Neural cell (in vitro differentiated cells): ENCODE measurements around the gene FERD3L. TPM values are rescaled to one million over a fixed set of nuclear protein-coding genes. Genes with fewer than 3 reads are reported as not detected.

Source experiments
- H2AFZ ChIP-seq: fragments of 200-600, 300-800 bp; sonication (generic), shearing (Covaris generic); 2 replicates; pipeline ENCODE4 v1.6.0; 2014; ENCODE audit warnings: low read depth, mild to moderate bottlenecking, antibody characterized with exemption, low read length, moderate library complexity
- H3F3A ChIP-seq: fragments of 200-600 bp; shearing (Covaris generic); 2 replicates; pipeline ENCODE4 v1.6.1; 2016; ENCODE audit warnings: mild to moderate bottlenecking, moderate library complexity, mixed read lengths, antibody characterized with exemption, low read length; ENCODE audit not compliant: insufficient read depth, poor library complexity, severe bottlenecking
- H3K27ac ChIP-seq: fragments of 200-600, 300-800 bp; sonication (generic), shearing (Covaris generic); 2 replicates; pipeline ENCODE4 v1.5.1; 2014; ENCODE audit warnings: mild to moderate bottlenecking, low read length, moderate library complexity
- H3K27me3 ChIP-seq: fragments of 300-800, 200-600 bp; sonication (generic), shearing (Covaris generic); 2 replicates; pipeline ENCODE4 v1.6.0; 2014; ENCODE audit warnings: mild to moderate bottlenecking, low read depth, low read length, moderate library complexity; ENCODE audit not compliant: insufficient read depth
- H3K36me3 ChIP-seq: fragments of 300-800, 200-600 bp; sonication (generic), shearing (Covaris generic); 2 replicates; pipeline ENCODE4 v1.5.1; 2014; ENCODE audit warnings: mild to moderate bottlenecking, antibody characterized with exemption, low read length, moderate library complexity; ENCODE audit not compliant: insufficient read depth
- H3K4me2 ChIP-seq: fragments of 300-800, 200-600 bp; sonication (generic), shearing (Covaris generic); 2 replicates; pipeline ENCODE4 v1.6.0; 2014; ENCODE audit warnings: mild to moderate bottlenecking, low read length
- H3K4me3 ChIP-seq: fragments of 300-800, 200-600 bp; sonication (generic), shearing (Covaris generic); 2 replicates; pipeline ENCODE4 v1.5.1; 2014; ENCODE audit warnings: mild to moderate bottlenecking, low read length, moderate library complexity
- H3K79me2 ChIP-seq: fragments of 200-600 bp; shearing (Covaris generic); replicated peaks from 2 replicates; pipeline ENCODE4 v1.6.0; 2014; ENCODE audit warnings: mild to moderate bottlenecking, low read length, moderate library complexity; ENCODE audit not compliant: insufficient read depth
- H3K9ac ChIP-seq: fragments of 300-800, 200-600 bp; sonication (generic), shearing (Covaris generic); 2 replicates; pipeline ENCODE4 v1.6.1; 2016; ENCODE audit warnings: mild to moderate bottlenecking, low read length, mixed read lengths
- H3K9me2 ChIP-seq: fragments of 200-600 bp; shearing (Covaris generic); 2 replicates; pipeline ENCODE4 v1.6.1; 2016; ENCODE audit warnings: mild to moderate bottlenecking, low read length, mixed read lengths; ENCODE audit not compliant: insufficient read depth
- H3K9me3 ChIP-seq: fragments of 200-600, 300-800 bp; sonication (generic), shearing (Covaris generic); 2 replicates; pipeline ENCODE4 v1.6.1; 2016; ENCODE audit warnings: mild to moderate bottlenecking, mixed run types, low read length, moderate library complexity, mixed read lengths
- H4K20me1 ChIP-seq: fragments of 200-600 bp; shearing (Covaris generic); 2 replicates; pipeline ENCODE4 v1.6.1; 2016; ENCODE audit warnings: mild to moderate bottlenecking, mixed run types; ENCODE audit not compliant: insufficient read depth
- EP300 ChIP-seq: fragments of 450-650 bp; conservative IDR thresholded peaks from 2 replicates; pipeline ENCODE4 v1.6.1; 2014; ENCODE audit warnings: antibody characterized with exemption, mild to moderate bottlenecking, moderate library complexity; ENCODE audit not compliant: poor library complexity, severe bottlenecking
- EZH2 ChIP-seq: fragments of 200-600, 300-800 bp; shearing (Covaris generic), sonication (generic); IDR thresholded peaks from 2 replicates; pipeline ENCODE4 v1.6.1; 2014; ENCODE audit warnings: antibody characterized with exemption, low read length, borderline replicate concordance, mild to moderate bottlenecking; ENCODE audit not compliant: insufficient read depth, poor library complexity, severe bottlenecking
- MXI1 ChIP-seq: fragments of 450-650 bp; conservative IDR thresholded peaks from 2 replicates; pipeline ENCODE4 v1.6.1; 2014; ENCODE audit warnings: antibody characterized with exemption, mild to moderate bottlenecking; ENCODE audit not compliant: poor library complexity, severe bottlenecking
- POLR2AphosphoS5 ChIP-seq: IDR thresholded peaks from 2 replicates; pipeline ENCODE4 v1.6.1; 2012
- RAD21 ChIP-seq: fragments of 450-650 bp; conservative IDR thresholded peaks from 2 replicates; pipeline ENCODE4 v1.6.1; 2014; ENCODE audit warnings: antibody characterized with exemption, mild to moderate bottlenecking, moderate library complexity
- SMC3 ChIP-seq: fragments of 450-650 bp; conservative IDR thresholded peaks from 2 replicates; pipeline ENCODE4 v1.6.1; 2014; ENCODE audit warnings: antibody characterized with exemption, mild to moderate bottlenecking, moderate library complexity; ENCODE audit not compliant: poor library complexity
- TAF1 ChIP-seq: IDR thresholded peaks from 2 replicates; pipeline ENCODE4 v1.6.1; 2012; ENCODE audit warnings: low read depth
- polyA plus RNA-seq: library from polyadenylated mRNA; depleted of rRNA; stranded (reverse); fragments of >200 nt; gene quantifications from 2 replicates; pipeline ENCODE4 v1.2.3, GENCODE V29; 2014
- TF ChIP-seq, protein P1 (sequence below): fragments of 450-650 bp; IDR thresholded peaks from 2 replicates; pipeline ENCODE4 v1.5.1; 2014; ENCODE audit warnings: antibody characterized with exemption, mild to moderate bottlenecking, moderate library complexity; ENCODE audit not compliant: poor library complexity, severe bottlenecking
- TF ChIP-seq, protein P2 (sequence below): IDR thresholded peaks from 2 replicates; pipeline ENCODE4 v1.6.1; 2012; ENCODE audit warnings: borderline replicate concordance

The FERD3L gene
- polyA plus RNA-seq, 1 donor from 2014 or later = not detected

DNA sequence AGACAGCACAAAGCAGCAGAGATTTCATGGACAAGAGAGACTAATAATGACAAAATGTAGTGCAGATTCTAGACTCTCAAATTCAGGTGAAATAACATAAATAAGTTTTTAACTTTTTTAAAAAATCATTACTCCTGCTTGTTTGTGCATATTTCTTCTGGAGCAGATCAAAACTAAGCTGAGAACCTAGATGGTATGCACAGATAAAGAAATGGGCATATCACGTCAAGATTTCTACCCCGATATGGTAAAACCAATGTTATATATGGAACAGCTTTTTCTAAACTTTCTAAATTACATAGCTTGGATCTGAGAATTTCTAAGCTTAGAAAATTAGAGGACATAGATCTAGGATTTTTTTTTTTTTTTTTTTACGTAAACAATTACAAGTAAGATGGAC is 46.0 kb downstream of the FERD3L start:
- Histone ChIP-seq H3K4me2 (no peak overlapping the region), H3K9ac (no peak overlapping the region), H3K9me3 (no peaks in the 10 kb centered on the region), H3K27ac (no peak overlapping the region), H3K79me2 (no peaks in the 10 kb centered on the region), H3K36me3 (no peaks in the 10 kb centered on the region), H4K20me1 (no peaks in the 10 kb centered on the region), H2AFZ (no peak overlapping the region), H3K27me3 (peaks cover 21% of the 10 kb centered on the region), H3K9me2 (no peaks in the 10 kb centered on the region), H3K4me3 (no peak overlapping the region), H3F3A (no peaks in the 10 kb centered on the region)
- TF ChIP-seq, protein P1, sequence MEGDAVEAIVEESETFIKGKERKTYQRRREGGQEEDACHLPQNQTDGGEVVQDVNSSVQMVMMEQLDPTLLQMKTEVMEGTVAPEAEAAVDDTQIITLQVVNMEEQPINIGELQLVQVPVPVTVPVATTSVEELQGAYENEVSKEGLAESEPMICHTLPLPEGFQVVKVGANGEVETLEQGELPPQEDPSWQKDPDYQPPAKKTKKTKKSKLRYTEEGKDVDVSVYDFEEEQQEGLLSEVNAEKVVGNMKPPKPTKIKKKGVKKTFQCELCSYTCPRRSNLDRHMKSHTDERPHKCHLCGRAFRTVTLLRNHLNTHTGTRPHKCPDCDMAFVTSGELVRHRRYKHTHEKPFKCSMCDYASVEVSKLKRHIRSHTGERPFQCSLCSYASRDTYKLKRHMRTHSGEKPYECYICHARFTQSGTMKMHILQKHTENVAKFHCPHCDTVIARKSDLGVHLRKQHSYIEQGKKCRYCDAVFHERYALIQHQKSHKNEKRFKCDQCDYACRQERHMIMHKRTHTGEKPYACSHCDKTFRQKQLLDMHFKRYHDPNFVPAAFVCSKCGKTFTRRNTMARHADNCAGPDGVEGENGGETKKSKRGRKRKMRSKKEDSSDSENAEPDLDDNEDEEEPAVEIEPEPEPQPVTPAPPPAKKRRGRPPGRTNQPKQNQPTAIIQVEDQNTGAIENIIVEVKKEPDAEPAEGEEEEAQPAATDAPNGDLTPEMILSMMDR = no peak
- TF ChIP-seq MXI1 (no peak), EP300 (no peak), EZH2 (no peak), RAD21 (no peak), TAF1 (no peak), SMC3 (no peak)

DNA sequence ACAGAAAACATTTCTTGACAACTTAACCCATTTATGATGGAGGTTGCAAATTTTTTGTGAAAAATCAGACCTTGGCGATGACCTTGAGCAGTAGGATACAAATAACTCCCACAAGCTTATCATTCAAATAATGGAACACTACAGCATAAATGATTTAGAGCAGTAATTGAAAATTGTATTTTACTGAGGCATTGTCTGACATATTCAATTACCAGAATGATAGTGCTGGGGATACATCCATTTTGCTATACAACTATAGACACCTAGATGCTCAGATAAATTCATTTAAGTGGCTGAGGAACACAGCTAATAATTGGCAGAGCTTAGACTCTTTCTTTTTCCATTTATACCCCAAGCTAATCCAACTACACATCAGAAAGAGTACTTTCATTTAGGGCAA is 46.7 kb downstream of the FERD3L start:
- no peak overlapping the region for H2AFZ ChIP-seq
- no peaks in the 10 kb centered on the region for H4K20me1 ChIP-seq
- H3K4me3 ChIP-seq = no peak overlapping the region
- no peak overlapping the region for H3K27ac ChIP-seq
- no peak overlapping the region for H3K9ac ChIP-seq
- H3K79me2 ChIP-seq = no peaks in the 10 kb centered on the region
- H3K9me3 ChIP-seq = no peaks in the 10 kb centered on the region
- H3F3A ChIP-seq = no peaks in the 10 kb centered on the region
- H3K27me3 ChIP-seq = peaks cover 16% of the 10 kb centered on the region
- TF ChIP-seq POLR2AphosphoS5 = no peak
- no peak for TF ChIP-seq RAD21
- TF ChIP-seq MXI1 = no peak
- TF ChIP-seq EZH2 = no peak
- TF ChIP-seq, protein P1 = no peak
- TF ChIP-seq EP300 = no peak
- TF ChIP-seq, protein P2, sequence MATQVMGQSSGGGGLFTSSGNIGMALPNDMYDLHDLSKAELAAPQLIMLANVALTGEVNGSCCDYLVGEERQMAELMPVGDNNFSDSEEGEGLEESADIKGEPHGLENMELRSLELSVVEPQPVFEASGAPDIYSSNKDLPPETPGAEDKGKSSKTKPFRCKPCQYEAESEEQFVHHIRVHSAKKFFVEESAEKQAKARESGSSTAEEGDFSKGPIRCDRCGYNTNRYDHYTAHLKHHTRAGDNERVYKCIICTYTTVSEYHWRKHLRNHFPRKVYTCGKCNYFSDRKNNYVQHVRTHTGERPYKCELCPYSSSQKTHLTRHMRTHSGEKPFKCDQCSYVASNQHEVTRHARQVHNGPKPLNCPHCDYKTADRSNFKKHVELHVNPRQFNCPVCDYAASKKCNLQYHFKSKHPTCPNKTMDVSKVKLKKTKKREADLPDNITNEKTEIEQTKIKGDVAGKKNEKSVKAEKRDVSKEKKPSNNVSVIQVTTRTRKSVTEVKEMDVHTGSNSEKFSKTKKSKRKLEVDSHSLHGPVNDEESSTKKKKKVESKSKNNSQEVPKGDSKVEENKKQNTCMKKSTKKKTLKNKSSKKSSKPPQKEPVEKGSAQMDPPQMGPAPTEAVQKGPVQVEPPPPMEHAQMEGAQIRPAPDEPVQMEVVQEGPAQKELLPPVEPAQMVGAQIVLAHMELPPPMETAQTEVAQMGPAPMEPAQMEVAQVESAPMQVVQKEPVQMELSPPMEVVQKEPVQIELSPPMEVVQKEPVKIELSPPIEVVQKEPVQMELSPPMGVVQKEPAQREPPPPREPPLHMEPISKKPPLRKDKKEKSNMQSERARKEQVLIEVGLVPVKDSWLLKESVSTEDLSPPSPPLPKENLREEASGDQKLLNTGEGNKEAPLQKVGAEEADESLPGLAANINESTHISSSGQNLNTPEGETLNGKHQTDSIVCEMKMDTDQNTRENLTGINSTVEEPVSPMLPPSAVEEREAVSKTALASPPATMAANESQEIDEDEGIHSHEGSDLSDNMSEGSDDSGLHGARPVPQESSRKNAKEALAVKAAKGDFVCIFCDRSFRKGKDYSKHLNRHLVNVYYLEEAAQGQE = no peak
- TF ChIP-seq SMC3 = no peak
- TF ChIP-seq TAF1 = no peak
- H3K4me2 ChIP-seq = no peak overlapping the region
- no peaks in the 10 kb centered on the region for H3K9me2 ChIP-seq
- H3K36me3 ChIP-seq = no peaks in the 10 kb centered on the region
